ENCODE data around the gene COL4A1.

The COL4A1 gene

GRCh38 chr13:110216006-110216397 is 91.0 kb downstream of the COL4A1 start:
- no peak for DNase-seq

- DNase-seq = no peak
Observed at GRCh38 chr13:110215606-110216005, 91.4 kb downstream of the COL4A1 start.

- DNase-seq = no peak
Observed at GRCh38 chr13:110214637-110215036, 92.3 kb downstream of the COL4A1 start.

- DNase-seq = no peak
Observed at GRCh38 chr13:110213461-110214074, 93.4 kb downstream of the COL4A1 start.

GRCh38 chr13:110212529-110212928 is 94.4 kb downstream of the COL4A1 start:
- DNase-seq = no peak

- DNase-seq = no peak
Observed at GRCh38 chr13:110211735-110212134, 95.2 kb downstream of the COL4A1 start.

GRCh38 chr13:110211046-110211445 is 95.9 kb downstream of the COL4A1 start:
- DNase-seq = no peak

GRCh38 chr13:110210604-110210985 is 96.4 kb downstream of the COL4A1 start:
- DNase-seq = no peak

- no peak for DNase-seq
Observed at GRCh38 chr13:110209950-110210603, 96.9 kb downstream of the COL4A1 start.

- no peak for DNase-seq
Observed at GRCh38 chr13:110208116-110208515, 98.8 kb downstream of the COL4A1 start.

- no peak for DNase-seq
Observed at GRCh38 chr13:110206996-110207395, 100.0 kb downstream of the COL4A1 start.

GRCh38 chr13:110206185-110206584 is 100.8 kb downstream of the COL4A1 start:
- no peak for DNase-seq

- DNase-seq = no peak
Observed at GRCh38 chr13:110201114-110201513, 105.8 kb downstream of the COL4A1 start.

- DNase-seq = no peak
Observed at GRCh38 chr13:110200276-110200870, 106.6 kb downstream of the COL4A1 start.

- DNase-seq = no peak
Observed at GRCh38 chr13:110199046-110199831, 107.7 kb downstream of the COL4A1 start.

- DNase-seq = no peak
Observed at GRCh38 chr13:110197471-110197870, 109.5 kb downstream of the COL4A1 start.

- no peak for DNase-seq
Observed at GRCh38 chr13:110197026-110197425, 109.9 kb downstream of the COL4A1 start.

- no peak for DNase-seq
Observed at GRCh38 chr13:110195547-110196485, 111.1 kb downstream of the COL4A1 start.

GRCh38 chr13:110194451-110194850 is 112.5 kb downstream of the COL4A1 start:
- no peak for DNase-seq

- DNase-seq = no peak
Observed at GRCh38 chr13:110193491-110193890, 113.5 kb downstream of the COL4A1 start.

GRCh38 chr13:110192472-110192871 is 114.5 kb downstream of the COL4A1 start:
- no peak for DNase-seq

- no peak for DNase-seq
Observed at GRCh38 chr13:110187641-110188161, 119.3 kb downstream of the COL4A1 start.
